RKO (cell line): ENCODE results near the gene PRKCE.
A peak's percentile ranks its signal among the peaks of the same experiment; 100 is the strongest.

Source experiments
- DNase-seq: peaks from one replicate; pipeline ENCODE4 v3.0.0-alpha.2; 2016; ENCODE audit warnings: low spot score

PRKCE gene

GRCh38 chr2:46076875-46077274, 425.4 kb downstream of the PRKCE start:
- DNase-seq, result no peak

DNA sequence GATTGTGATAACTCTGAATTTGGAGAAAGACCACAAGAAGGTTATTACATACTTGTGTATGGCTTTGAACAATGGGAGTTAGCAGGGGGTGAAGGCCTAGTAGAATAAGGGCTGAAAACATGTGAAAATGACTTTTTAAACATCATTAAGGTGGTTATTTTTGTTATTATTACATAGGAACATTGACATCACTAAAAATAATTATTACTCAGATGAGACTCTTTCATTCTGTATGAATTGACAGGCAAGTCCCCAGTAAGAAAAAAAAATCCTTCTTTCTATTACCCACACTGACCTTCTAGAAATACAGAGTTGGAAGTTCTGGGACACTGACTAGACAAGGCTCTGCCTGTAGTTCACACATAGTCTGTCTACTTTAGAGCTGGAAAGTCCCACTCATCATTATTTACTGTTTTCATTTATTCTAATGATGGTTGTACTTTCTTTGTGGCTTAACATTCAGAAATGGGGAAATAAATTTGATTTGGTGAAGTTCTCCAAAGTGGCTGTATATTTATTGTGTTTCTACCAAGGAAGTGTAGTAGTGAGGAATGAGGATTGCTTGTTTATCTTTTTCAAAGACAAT, 426.1 kb downstream of the PRKCE start:
- no peak for DNase-seq

DNA sequence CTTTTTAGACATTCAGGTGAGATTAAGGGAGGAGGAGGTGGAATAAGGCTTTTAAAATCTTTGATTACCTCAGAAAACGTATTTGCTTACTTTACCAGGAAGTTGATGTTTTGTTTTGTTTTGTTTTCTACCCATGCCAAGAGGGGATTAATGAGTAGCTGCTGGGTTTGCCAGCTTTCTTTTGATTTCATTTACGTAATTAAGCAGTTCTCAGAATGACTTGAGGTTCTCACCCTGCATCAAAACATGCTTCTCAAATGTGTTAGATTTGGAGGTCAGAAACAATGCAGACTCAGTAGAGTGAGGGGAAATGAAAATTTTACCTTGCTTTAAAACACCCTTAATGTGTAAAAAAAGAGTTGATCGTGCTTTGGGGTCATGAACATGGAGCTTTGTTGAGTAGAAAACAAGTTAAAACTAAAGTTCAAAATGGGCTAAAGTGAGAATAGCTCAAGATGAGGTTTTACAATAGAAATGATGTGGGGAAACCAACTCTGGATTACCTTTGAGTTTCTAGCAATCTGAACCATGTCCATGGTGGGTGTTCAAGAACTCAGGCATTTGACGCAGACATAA, 428.6 kb downstream of the PRKCE start:
- no peak for DNase-seq

DNA sequence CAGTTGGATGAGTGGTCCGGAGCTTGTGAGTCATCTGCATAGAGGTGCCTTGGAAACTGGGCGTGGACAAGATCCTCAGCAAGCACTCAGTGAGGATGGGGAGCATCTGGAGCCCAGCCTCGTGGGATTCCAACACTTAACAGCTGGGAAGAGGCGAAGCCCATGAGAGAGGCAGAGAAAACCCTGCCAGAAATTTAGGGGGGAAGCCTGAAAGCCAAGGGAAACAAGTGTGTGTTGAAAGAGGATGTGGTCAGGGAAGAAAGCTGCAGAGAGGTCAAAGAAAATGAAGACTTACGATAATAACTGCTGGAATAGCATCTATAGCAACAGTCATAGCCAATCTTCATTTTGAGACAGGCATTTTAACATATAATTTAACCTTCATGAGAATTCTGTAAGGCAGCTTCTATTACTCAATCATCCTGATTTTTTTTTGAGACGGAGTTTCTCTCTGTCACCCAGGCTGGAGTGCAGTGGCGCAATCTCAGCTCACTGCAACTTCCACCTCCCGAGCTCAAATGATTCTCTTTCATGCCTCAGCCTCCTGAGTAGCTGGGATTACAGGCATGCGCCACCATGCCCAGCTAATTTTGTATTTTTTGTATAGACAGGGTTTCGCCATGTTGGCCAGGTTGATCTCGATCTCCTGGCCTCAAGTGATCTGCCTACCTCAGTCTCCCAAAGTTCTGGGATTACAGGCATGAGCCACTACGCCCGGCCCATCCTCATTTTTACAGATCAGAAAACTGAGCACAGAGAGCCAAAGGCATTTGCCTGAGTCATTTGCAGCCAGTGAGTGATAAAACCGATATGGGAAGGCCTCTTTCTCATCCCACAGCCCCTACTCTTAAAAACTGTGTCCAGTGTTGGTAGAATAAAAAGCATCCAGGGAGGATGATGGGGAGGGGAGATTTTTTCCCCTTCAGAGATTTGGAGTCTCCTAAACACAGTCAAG, 431.3 kb downstream of the PRKCE start:
- no peak for DNase-seq

DNA sequence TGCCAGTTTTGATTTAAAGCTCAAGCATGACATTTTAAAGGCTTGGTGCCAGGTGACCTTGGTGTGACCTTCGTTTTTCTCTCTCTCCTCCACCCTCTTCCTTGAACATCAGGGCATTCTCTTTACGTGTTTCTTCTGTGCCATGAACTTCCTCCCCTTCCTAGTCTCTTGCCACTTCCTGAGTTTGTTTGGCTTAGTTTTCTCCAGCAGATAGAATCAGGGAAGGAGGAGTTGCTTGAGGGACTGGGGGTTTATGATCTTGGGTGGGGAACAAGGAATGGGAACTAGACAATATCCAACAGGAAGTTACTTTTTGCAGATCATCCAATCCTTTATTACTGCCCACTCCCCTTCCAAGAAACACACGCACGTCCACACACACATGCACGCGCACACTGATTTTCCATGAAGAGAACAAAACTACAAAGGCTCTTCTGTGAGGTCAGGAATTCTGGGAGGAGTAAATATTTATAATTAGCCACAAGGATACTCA, 435.1 kb downstream of the PRKCE start:
- DNase-seq, result no peak

DNA sequence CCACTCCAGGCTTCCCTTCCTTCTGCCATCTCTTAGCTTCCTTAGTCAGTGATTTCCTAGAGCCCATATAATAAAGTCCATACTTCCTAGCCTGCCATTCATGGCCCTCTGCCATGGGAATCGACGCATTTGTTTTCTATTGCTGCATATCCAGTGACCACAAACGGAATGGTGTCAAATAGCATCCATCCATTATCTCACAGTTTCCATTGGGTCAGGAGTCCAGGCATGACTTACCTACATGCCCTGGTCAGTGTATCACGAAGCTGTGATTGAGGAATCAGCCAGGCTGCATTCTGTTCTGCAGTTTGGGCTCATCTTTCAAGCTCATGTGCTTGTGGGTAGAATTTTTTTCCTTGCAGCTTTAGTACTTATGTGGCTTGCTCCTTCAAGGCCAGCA, 436.0 kb downstream of the PRKCE start:
- DNase-seq, result no peak

GRCh38 chr2:46091004-46091403, 439.5 kb downstream of the PRKCE start:
- no peak for DNase-seq

GRCh38 chr2:46091961-46092667, 440.6 kb downstream of the PRKCE start:
- DNase-seq, result no peak

GRCh38 chr2:46094689-46095088, 443.2 kb downstream of the PRKCE start:
- DNase-seq, result no peak

GRCh38 chr2:46095830-46096229, 444.4 kb downstream of the PRKCE start:
- DNase-seq, result no peak

GRCh38 chr2:46096260-46096659, 444.8 kb downstream of the PRKCE start:
- no peak for DNase-seq

GRCh38 chr2:46097714-46098480, 446.4 kb downstream of the PRKCE start:
- peak; percentile 24 for DNase-seq

- no peak for DNase-seq
These were observed 447.2 kb downstream of the PRKCE start for GRCh38 chr2:46098621-46099062.

DNA sequence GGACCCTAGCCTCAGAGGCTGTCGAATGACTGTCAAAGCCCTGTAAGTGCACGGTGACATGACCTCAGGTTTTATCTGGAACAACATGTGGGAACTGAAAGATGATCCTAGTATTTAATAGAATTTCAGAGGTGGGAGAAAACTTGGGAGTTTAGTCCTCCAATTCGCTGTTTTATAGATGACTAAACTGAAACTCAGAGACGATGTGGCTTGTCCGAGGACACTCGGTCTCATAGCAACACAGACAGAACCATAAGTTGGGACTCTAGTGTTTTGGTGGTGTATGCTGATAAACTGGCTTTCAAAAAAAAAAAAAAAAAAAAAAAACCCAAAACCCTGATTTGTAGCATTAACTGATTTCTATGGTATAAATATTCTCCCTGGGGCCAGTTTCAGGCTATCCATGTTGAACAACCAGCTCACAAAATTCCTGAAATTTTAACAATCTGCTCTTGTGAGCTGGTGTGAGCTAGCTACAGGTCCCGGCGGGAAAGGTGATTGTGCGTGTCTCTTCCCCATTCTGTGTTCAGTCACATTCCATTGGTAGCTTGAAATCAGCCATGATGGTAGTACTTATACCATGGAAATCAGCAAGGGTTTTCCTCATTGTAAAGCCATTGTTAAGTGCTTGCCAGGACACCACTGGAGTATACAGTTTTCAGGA, 450.2 kb downstream of the PRKCE start:
- DNase-seq, result no peak

DNA sequence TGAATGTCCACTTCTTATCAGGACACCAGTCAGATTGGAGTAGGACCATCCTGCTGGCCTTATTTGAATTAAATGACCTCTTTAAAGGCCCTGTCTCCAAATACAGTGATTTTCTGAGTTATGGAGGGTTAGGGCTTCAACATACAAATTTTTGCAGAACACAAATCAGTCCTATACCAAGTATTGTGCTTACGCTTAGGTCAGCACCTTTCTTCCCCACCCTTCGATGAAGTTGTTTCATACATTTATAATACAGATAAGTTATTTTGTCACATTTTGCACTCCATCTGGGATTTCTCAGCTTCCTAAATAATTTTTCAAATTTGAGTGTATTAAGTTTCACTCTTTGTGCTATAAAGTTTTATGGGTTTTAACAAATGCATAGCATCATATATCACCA, 455.2 kb downstream of the PRKCE start:
- DNase-seq, result no peak

GRCh38 chr2:46114996-46115395, 463.5 kb downstream of the PRKCE start:
- DNase-seq, result no peak

GRCh38 chr2:46116150-46116549, 464.7 kb downstream of the PRKCE start:
- DNase-seq, result no peak

DNA sequence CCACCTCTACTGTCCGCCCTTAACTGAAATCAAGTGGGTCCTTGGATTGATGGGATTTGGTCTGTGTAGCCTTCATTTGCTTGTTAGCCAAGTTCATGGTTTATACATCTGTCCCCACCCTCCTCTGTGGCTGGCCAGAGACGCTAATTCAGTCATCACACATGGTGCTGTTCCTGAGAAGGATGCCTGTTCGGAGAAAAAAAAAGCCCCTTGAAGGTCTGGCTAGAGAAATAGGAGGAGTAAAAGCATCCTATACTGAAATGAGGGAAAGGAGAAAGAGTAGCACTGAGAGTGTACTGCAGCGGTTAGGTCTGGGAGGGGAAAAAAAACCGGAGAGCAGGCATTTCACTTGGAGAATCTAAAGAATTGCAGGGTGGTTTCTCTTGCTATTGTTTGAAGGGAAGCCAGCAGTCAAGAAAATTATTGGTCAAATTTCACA, 465.1 kb downstream of the PRKCE start:
- DNase-seq, result no peak

DNA sequence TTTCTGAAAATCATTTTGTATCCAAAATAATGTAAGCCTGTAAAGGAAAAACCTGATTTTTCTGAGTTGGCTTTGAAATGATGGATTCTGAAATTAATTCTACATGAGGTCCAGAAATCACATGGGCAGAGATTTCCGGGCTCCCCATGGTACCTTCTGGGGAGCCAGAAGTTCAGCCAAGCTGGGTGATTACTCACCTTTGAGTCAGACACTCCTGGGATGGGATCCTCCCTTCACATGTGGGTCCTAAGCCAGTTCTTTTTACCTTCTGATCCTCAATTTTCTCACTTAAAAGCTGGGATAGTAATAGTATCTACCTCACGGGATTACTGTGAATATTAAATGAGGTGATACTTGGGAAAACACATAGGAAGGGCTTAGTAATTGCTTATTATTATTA, 465.9 kb downstream of the PRKCE start:
- DNase-seq, result no peak

DNA sequence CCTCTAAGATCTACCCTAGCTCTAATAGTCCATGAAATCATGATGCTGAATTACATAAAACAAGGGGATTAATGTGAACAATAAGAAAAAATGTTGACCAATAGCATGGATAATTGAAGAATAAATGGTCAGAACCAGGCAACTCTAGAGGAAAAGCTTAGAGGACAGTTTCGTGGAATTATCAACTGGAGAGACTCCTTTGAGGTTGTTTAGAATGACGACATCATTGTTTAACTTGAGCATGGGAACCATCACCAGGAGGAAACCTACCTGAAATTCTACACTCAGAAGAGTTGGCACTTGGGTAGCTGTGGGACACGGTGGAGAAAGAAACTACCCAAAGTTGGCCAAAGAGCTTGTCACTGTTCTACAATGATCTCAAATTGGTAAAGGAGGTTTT, 466.5 kb downstream of the PRKCE start:
- no peak for DNase-seq
